Measurements from ENCODE around the gene CBLB.

GRCh38 chr3:105763659-105764036 lies 105.2 kb downstream of the CBLB start:
- TF ChIP-seq CTCF (IDR thresholded peaks at IDR 0.05) (no peak), POLR2A (IDR thresholded peaks at IDR 0.05) (no peak)
